Left ventricle myocardium inferior (tissue), 1 donor: Measurements from ENCODE around the gene PSD4. TPM values are rescaled to one million over a fixed set of nuclear protein-coding genes. Genes with fewer than 3 reads are reported as not detected.

Source experiments
- DNase-seq: peaks from one replicate; pipeline ENCODE4 v3.0.0-alpha.2; 2020
- H3K27ac ChIP-seq: fragments of 200-600 bp; replicated peaks from 2 replicates; pipeline ENCODE4 v1.8.0; 2021
- H3K27me3 ChIP-seq: fragments of 200-600 bp; 2 replicates; pipeline ENCODE4 v1.8.0; 2021; ENCODE audit warnings: low read depth
- H3K36me3 ChIP-seq: fragments of 200-600 bp; 2 replicates; pipeline ENCODE4 v1.8.0; 2021
- H3K4me1 ChIP-seq: fragments of 200-600 bp; 2 replicates; pipeline ENCODE4 v1.8.0; 2021
- H3K4me3 ChIP-seq: fragments of 200-600 bp; 2 replicates; pipeline ENCODE4 v1.8.0; 2021; ENCODE audit warnings: mild to moderate bottlenecking, moderate library complexity
- H3K9me3 ChIP-seq: fragments of 200-600 bp; replicated peaks from 2 replicates; pipeline ENCODE4 v1.8.0; 2021
- intact Hi-C: fragments of 100-400 bp; cut with micrococcal nuclease; formaldehyde crosslinking; loops from one replicate; pipeline ENCODE4 v1.11.0; 2022
- total RNA-seq: library from RNA; stranded (reverse); fragmentation: NEBNext Ultra II Directional; extraction: Animal tissue kit (Norgen Biotek cat#: 25700); gene quantifications from one replicate; pipeline ENCODE4 v1.2.1, GENCODE V29; 2021
- TF ChIP-seq, protein P1 (sequence below): fragments of 200-600 bp; IDR thresholded peaks from 2 replicates; pipeline ENCODE4 v1.8.0; 2021; ENCODE audit warnings: antibody characterized with exemption, mild to moderate bottlenecking, borderline replicate concordance
- donor health status: DM: no; HTN: yes; CAD: no; lungs with severe emphysema.

Gene PSD4
- total RNA-seq, 1 donor from 2014 or later: 2.2 TPM

DNA sequence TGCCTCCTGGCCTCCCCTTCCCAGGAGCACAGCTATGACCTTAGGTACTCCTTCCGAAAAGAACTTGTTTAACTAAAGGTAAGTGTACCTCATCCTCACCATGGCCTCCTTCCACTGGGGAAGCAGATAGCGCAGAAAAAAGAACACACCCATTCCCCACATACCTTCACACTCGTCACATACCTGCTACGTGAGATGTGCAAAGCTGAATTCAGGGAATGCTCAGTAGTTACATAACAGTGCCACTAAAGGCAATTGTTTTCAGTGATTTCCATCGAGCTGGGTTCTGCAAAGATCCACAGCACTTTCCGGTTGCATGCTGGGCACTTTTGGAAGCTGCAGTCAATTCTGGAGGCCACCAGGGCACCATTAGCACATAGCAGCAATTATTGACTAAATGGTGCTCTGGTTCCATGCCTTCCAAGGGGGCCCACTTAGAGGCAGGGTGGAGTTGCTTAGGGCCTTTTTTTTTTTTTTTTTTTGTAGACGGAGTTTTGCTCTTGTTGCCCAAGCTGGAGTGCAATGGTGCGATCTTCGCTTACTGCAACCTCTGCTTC, 63.9 kb downstream of the PSD4 start:
- intact Hi-C loops: no loop called here
- Histone ChIP-seq H3K36me3 (no peaks in the 10 kb centered on the region), H3K9me3 (no peaks in the 10 kb centered on the region), H3K27me3 (no peaks in the 10 kb centered on the region), H3K27ac (no peak overlapping the region), H3K4me3 (no peak overlapping the region), H3K4me1 (peaks cover 36% of the 10 kb centered on the region)
- DNase-seq: no peak
- TF ChIP-seq, protein P1, sequence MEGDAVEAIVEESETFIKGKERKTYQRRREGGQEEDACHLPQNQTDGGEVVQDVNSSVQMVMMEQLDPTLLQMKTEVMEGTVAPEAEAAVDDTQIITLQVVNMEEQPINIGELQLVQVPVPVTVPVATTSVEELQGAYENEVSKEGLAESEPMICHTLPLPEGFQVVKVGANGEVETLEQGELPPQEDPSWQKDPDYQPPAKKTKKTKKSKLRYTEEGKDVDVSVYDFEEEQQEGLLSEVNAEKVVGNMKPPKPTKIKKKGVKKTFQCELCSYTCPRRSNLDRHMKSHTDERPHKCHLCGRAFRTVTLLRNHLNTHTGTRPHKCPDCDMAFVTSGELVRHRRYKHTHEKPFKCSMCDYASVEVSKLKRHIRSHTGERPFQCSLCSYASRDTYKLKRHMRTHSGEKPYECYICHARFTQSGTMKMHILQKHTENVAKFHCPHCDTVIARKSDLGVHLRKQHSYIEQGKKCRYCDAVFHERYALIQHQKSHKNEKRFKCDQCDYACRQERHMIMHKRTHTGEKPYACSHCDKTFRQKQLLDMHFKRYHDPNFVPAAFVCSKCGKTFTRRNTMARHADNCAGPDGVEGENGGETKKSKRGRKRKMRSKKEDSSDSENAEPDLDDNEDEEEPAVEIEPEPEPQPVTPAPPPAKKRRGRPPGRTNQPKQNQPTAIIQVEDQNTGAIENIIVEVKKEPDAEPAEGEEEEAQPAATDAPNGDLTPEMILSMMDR: no peak

DNA sequence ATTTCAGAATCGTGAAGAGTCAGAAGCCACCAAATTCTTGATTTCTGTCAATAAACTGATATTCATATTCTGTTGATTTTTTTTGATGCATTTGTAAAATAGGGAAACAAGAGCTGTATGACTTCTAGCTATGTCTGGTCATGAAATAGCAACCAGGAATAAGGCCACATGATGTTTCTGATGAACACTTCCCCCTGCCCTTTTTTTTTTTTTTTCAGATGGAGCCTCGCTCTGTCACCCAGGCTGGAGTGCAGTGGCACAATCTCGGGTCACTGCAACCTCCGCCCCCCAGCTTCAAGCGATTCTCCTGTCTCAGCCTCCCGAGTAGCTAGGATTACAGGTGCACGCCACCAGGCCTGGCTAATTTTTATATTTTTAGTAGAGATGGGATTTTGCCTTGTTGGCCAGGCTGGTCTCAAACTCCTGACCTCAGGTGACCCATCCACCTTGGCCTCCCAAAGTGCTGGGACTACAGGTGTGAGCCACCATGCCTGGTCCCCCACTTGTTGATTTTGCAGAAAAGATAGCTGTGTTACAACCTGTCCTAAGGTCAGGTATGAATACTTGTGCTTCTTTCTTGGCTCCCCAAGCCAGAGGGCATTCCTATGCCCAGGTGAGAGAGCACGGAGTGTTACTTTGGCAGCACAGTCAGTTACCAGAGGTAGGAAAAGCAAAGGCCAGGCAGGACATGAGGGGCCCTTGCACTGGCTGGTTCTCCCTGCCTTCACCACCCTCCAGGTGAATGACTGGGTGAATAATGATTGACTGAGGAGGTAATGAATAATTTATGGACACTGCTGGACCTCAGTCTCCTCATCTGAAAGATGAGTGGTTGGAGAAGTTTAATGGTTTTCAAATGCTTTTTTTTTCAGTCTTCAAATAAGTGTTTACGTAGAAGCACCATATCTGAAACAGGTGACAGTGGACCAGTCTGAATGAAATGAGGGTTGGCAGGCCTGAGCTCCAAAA, 65.4 kb downstream of the PSD4 start:
- Histone ChIP-seq H3K27ac (peak overlapping the region; percentile 64), H3K4me1 (peaks cover 35% of the 10 kb centered on the region), H3K4me3 (no peak overlapping the region), H3K27me3 (no peaks in the 10 kb centered on the region), H3K9me3 (no peaks in the 10 kb centered on the region), H3K36me3 (no peaks in the 10 kb centered on the region)
- TF ChIP-seq, protein P1: no peak
- intact Hi-C loops: no loop called here
- DNase-seq: no peak

DNA sequence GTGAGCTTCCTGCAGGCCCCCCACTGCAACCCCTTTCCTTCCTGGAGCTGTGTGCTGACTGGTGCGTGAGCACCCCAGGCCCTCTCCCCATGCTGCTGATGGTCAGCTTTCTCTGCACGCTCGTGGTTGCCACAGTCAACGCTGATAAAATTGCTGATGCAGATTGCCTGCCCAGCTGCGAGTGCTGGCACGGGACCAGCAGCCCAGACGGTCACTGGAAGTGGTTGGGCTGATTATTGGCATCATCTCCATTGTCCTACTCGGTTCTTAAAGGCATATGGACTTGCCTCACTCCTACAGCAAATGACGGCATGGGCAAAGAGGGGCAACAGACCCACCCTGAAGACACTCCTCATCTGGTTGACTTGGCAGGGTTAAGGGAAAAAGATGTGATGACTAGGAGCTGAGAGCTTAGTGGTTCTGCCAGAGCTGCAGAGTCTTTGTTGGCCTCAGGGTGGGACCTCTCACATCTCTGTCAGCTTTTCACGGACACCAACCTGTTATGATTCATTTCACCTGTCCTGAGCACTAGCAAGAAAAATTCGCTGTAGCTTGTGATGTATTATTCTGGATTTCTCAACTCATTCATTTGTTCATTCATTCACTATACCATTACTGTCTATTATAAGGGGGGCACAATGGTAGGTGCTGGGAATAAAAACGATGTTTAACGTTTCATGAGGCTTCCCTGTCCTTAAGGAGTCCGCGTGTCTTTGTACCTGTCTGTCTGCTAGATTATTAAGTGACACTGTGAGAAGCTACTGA, 66.6 kb downstream of the PSD4 start:
- no peaks in the 10 kb centered on the region for H3K9me3 ChIP-seq
- peak overlapping the region; percentile 64 for H3K27ac ChIP-seq
- intact Hi-C loops: no loop called here
- no peaks in the 10 kb centered on the region for H3K36me3 ChIP-seq
- H3K4me1 ChIP-seq: peaks cover 35% of the 10 kb centered on the region
- DNase-seq: peak; percentile 90
- TF ChIP-seq, protein P1: no peak
- no peaks in the 10 kb centered on the region for H3K27me3 ChIP-seq
- H3K4me3 ChIP-seq: peak overlapping the region; percentile 29

DNA sequence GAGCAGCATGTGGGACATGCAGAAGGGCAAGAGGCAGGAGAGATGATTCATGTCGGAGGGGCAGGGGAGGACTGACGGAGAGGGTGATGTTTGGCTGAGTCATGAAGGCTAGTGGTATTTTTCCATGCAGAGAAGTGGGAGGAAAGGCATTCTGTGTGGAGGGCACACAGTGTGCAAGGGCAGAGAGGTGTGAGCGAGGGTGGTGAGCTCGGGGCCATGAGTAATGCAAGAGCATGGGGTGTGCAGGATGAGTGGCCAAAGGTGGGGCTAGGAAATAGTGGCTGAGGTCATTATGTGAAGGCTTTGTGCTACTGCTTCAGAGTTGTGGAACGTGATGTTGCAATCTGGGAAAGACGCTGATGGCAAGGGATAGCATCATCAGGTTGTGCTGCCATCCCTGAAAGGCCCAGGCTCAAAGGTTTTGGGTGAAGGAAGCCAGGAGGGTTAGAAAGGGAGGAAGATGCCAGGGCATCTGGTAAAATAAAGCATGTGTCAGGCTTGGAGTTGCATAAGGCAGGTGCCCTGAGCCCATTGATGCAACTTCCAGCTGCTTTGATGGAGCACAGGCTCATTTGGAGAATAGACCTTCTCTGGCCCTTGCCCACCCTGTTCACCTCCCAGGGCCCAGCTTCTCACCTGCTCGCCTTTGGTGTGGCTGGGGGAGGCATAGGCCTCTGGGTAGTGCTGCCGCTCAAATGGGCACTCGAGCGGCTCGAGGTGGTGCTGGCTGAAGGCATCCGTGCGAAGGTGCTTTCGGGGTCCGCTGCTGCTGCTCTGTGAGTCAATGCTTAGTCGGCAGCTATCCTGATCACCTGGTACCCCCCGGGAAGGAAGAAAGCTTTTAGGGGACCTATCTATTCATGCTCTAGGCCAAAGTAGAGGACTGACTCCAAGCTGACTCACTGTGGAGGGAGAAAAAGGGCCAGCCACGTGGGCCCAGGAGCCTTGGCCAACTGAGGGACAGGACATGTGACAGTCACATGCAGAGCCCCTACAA, 67.4 kb downstream of the PSD4 start:
- intact Hi-C loops: no loop called here

More for the DNA sequence above, 67.4 kb downstream of the PSD4 start:
- H3K36me3 ChIP-seq: no peaks in the 10 kb centered on the region
- H3K4me3 ChIP-seq: peak overlapping the region; percentile 29
- no peaks in the 10 kb centered on the region for H3K27me3 ChIP-seq
- peak; percentile 41 for DNase-seq
- peak overlapping the region; percentile 64 for H3K27ac ChIP-seq
- H3K9me3 ChIP-seq: no peaks in the 10 kb centered on the region
- H3K4me1 ChIP-seq: peaks cover 35% of the 10 kb centered on the region
- TF ChIP-seq, protein P1: no peak
